ENCODE results near the gene RNF208. TPM values are rescaled to one million over a fixed set of nuclear protein-coding genes. Genes with fewer than 3 reads are reported as not detected.

Gene RNF208
- total and polyA plus RNA-seq, 2 of the 4 experiments (the other 2 are of a cell fraction), result 1.2 TPM; not detected in 1

- TF ChIP-seq CEBPB (IDR thresholded peaks at IDR 0.05; ENCODE audit: low read depth, low read length), result no peak
Observed at GRCh38 chr9:137173796-137174664, 48.0 kb downstream of the RNF208 start (continued).

DNA sequence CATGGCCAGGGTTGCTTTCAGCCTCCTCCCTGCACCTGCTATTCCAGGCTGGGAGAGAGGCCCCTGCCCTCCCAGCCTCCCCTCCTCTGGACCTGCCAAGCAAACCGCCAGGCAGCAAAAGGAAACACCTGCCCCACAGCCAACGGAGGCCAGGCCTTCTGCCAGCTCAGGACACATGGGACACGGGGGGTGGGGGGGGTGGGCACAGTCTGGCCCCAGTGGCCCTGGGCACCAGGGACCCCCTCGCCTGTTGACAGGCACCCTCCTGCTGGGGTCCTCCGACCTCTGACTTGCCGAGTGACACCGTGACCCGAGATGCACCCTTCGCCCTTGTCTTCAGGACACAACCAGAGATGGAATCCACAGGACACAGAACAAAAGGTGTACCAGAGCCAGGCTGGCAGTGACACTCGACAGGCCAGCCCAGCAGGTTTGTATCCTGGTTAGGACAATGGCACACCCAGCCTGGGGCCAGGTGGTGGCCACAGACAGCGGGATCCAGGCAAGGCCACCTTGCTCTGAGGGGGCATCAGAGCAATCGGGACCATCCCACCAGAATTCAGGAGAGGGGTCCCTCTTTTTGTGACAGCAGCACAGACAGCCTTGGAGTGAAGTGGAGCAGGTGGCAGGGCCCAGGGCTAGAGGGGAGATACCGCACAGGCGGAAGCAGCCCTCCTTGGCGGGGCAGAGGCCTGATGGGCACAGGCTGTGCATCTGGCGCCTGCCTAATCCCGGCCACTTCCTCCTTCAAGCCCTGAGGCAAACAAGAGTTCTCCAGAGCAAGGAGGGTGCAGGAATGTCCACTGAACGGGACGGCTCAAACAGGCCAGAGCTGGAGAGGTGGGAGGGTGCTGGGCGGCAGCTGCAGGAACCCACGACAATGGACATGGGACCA is 48.9 kb downstream of the RNF208 start:
- Histone ChIP-seq H3K14ac (replicated peaks; ENCODE audit: low read depth, low read length) (no peak overlapping the region), H4K91ac (ENCODE audit: insufficient read depth, low read depth, low read length) (no peak overlapping the region), H3K4me3 (ENCODE audit: insufficient read depth, low read depth, low read length) (no peak overlapping the region), H3K4me2 (ENCODE audit: low read depth, low read length) (no peak overlapping the region), H2BK5ac (ENCODE audit: low read depth, low read length, poor library complexity, severe bottlenecking) (no peak overlapping the region), H3K56ac (ENCODE audit: extremely low read depth, insufficient read depth, low read length) (no peak overlapping the region), H3K9me3 (ENCODE audit: control insufficient read depth, insufficient read depth, low read length) (no peaks in the 10 kb centered on the region), H2BK15ac (ENCODE audit: low read depth, low read length) (no peak overlapping the region), H3K36me3 (ENCODE audit: control insufficient read depth, insufficient read depth, low read length) (peaks cover 5% of the 10 kb centered on the region; the same call in 1 of the 2 replicates), H4K20me1 (ENCODE audit: insufficient read depth, low read length) (no peaks in the 10 kb centered on the region), H2BK20ac (ENCODE audit: low read depth, low read length) (no peak overlapping the region), H4K8ac (ENCODE audit: low read depth in 2 of 2, low read length in 2 of 2) (no peak overlapping the region), H2AK9ac (replicated peaks; ENCODE audit: low read depth, low read length, poor library complexity) (no peak overlapping the region), H3K27me3 (ENCODE audit: control insufficient read depth, insufficient read depth, low read length) (peaks cover 40% of the 10 kb centered on the region), H3K9ac (ENCODE audit: low read depth, low read length) (no peak overlapping the region), H3K4ac (ENCODE audit: low read depth, low read length) (no peak overlapping the region), H2BK120ac (ENCODE audit: low read depth, low read length) (no peak overlapping the region), H4K5ac (ENCODE audit: low read depth, low read length) (no peak overlapping the region), H3K9me1 (ENCODE audit: insufficient read depth, low read length) (no peaks in the 10 kb centered on the region), H3K4me1 (ENCODE audit: control insufficient read depth, insufficient read depth, low read length) (peaks cover 4% of the 10 kb centered on the region), H3K18ac (ENCODE audit: low read depth, low read length) (no peak overlapping the region), H3K79me1 (ENCODE audit: low read depth in 1 of 2, low read length in 2 of 2) (no peaks in the 10 kb centered on the region), H2AK5ac (ENCODE audit: low read depth, low read length) (no peak overlapping the region), H2AFZ (replicated peaks; ENCODE audit: low read length, poor library complexity) (peak overlapping the region; percentile 21), H3K23ac (ENCODE audit: low read depth, low read length) (no peak overlapping the region), H3K27ac (ENCODE audit: insufficient read depth, low read length) (no peak overlapping the region)
- intact Hi-C loops (cut with micrococcal nuclease), result no loop called here
- in situ Hi-C loops (cut with MboI; ENCODE audit: low sequenced_read_pairs), result no loop called here
- BruUV-seq (replicated peaks), result no TSS peak
- dilution Hi-C loops (cut with HindIII; ENCODE audit: low sequenced_read_pairs, unreplicated experiment), result no loop called here
- ATAC-seq (ENCODE audit: low read depth) (no peak), DNase-seq (no peak)
- POLR2A ChIA-PET (ENCODE audit: unreplicated experiment), result no interaction called here
- no peak for TF ChIP-seq FOS (IDR thresholded peaks at IDR 0.05; ENCODE audit: low read depth, low read length)
- TF ChIP-seq, protein P1, sequence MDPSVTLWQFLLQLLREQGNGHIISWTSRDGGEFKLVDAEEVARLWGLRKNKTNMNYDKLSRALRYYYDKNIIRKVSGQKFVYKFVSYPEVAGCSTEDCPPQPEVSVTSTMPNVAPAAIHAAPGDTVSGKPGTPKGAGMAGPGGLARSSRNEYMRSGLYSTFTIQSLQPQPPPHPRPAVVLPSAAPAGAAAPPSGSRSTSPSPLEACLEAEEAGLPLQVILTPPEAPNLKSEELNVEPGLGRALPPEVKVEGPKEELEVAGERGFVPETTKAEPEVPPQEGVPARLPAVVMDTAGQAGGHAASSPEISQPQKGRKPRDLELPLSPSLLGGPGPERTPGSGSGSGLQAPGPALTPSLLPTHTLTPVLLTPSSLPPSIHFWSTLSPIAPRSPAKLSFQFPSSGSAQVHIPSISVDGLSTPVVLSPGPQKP (IDR thresholded peaks at IDR 0.05; ENCODE audit: borderline replicate concordance, low read depth, low read length), result no peak
- TF ChIP-seq MAZ (IDR thresholded peaks at IDR 0.05; ENCODE audit: borderline replicate concordance, low read depth, low read length), result no peak
- no peak for TF ChIP-seq MXI1 (IDR thresholded peaks at IDR 0.05; ENCODE audit: borderline replicate concordance, low read depth, low read length)
- no peak for TF ChIP-seq NFE2L2 (IDR thresholded peaks at IDR 0.05; ENCODE audit: low read depth, low read length)
- no peak for TF ChIP-seq SMC3 (IDR thresholded peaks at IDR 0.05; ENCODE audit: low read depth, low read length)
- no peak for TF ChIP-seq POLR2A (IDR thresholded peaks at IDR 0.05; ENCODE audit: low read depth, low read length)
- no peak for TF ChIP-seq RAD21 (IDR thresholded peaks at IDR 0.05; ENCODE audit: low read length)
- TF ChIP-seq MAFK (IDR thresholded peaks at IDR 0.05; ENCODE audit: low read depth, low read length), result no peak
- TF ChIP-seq, protein P2, sequence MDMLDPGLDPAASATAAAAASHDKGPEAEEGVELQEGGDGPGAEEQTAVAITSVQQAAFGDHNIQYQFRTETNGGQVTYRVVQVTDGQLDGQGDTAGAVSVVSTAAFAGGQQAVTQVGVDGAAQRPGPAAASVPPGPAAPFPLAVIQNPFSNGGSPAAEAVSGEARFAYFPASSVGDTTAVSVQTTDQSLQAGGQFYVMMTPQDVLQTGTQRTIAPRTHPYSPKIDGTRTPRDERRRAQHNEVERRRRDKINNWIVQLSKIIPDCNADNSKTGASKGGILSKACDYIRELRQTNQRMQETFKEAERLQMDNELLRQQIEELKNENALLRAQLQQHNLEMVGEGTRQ (IDR thresholded peaks at IDR 0.05; ENCODE audit: low read depth, low read length), result no peak
- no peak for TF ChIP-seq CEBPB (IDR thresholded peaks at IDR 0.05; ENCODE audit: low read depth, low read length)
- TF ChIP-seq CHD1 (IDR thresholded peaks at IDR 0.05; ENCODE audit: low read depth, low read length), result no peak
- WGBS, 2 experiments (ENCODE audit: extremely low coverage in 2 of 2, insufficient read length in 1 of 2), result 69% methylated on average over 11 of the region's 21 CpGs; no CpG with 5 or more reads in 1 of the 2 experiments
- CTCF ChIA-PET, result no interaction called here
